ENCODE data around the gene NKIRAS1. TPM values are rescaled to one million over a fixed set of nuclear protein-coding genes. Genes with fewer than 3 reads are reported as not detected.

NKIRAS1 gene
- total and polyA plus RNA-seq, 2 experiments from 2014 or later, result 9.2 to 9.7 TPM

DNA sequence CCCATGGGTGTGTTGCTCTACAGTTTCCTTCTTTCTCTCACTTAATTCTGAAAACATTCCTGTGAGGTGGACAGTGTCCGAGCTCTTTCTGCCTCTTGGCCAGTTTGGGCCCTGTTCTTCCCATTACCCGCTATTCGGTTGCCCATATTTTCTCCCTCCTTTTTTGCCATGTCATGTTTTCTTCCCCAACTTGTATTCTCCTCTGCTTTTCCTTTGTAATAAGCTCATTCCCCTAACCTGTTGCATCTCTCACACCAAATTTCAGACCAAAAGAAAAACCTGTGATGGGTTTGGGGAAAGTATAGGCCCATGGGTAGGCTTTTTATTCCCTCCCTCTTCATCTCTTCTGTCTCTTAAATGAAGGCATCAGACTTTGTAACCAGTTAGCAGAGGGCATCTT is 30.5 kb downstream of the NKIRAS1 start:
- H3K9me3 Mint-ChIP-seq, result peaks cover 4% of the 10 kb centered on the region; the same call in 1 of the 3 replicates
- H3K27ac Mint-ChIP-seq, result peak overlapping the region; percentile 49
- Histone ChIP-seq H4K20me1 (replicated peaks; ENCODE audit: insufficient read depth) (peaks cover 11% of the 10 kb centered on the region), H3K4me2 (no peak overlapping the region), H3K27me3 (ENCODE audit: insufficient read depth) (no peaks in the 10 kb centered on the region), H2AFZ (no peak overlapping the region), H3K4me1 (ENCODE audit: insufficient read depth) (no peaks in the 10 kb centered on the region), H3K4me3 (no peak overlapping the region), H3K36me3 (ENCODE audit: insufficient read depth) (no peaks in the 10 kb centered on the region), H3F3A (replicated peaks; ENCODE audit: low read depth) (no peaks in the 10 kb centered on the region), H3K9me2 (ENCODE audit: insufficient read depth) (no peaks in the 10 kb centered on the region), H3K79me2 (replicated peaks; ENCODE audit: insufficient read depth) (peaks cover 41% of the 10 kb centered on the region), H3K27ac (ENCODE audit: low read depth) (0 out of 2 replicates have a peak overlapping the region, but pooled peaks have one; percentile 33)
- peaks cover 7% of the 10 kb centered on the region; the same call in 2 of the 3 replicates for H3K4me1 Mint-ChIP-seq
- TF ChIP-seq POLR2AphosphoS5 (IDR thresholded peaks at IDR 0.05; ENCODE audit: low read depth), result no peak
- TF ChIP-seq EZH2 (IDR thresholded peaks at IDR 0.05; ENCODE audit: low read depth, unreplicated experiment), result no peak
- no peak for TF ChIP-seq JUNB (IDR thresholded peaks at IDR 0.05; ENCODE audit: unreplicated experiment)
- no peak for TF ChIP-seq ETS1 (IDR thresholded peaks at IDR 0.05)
- no peak for TF ChIP-seq ZNF331 (CRISPR knock-in tag; IDR thresholded peaks at IDR 0.05; ENCODE audit: low read depth)
- TF ChIP-seq, protein P1, sequence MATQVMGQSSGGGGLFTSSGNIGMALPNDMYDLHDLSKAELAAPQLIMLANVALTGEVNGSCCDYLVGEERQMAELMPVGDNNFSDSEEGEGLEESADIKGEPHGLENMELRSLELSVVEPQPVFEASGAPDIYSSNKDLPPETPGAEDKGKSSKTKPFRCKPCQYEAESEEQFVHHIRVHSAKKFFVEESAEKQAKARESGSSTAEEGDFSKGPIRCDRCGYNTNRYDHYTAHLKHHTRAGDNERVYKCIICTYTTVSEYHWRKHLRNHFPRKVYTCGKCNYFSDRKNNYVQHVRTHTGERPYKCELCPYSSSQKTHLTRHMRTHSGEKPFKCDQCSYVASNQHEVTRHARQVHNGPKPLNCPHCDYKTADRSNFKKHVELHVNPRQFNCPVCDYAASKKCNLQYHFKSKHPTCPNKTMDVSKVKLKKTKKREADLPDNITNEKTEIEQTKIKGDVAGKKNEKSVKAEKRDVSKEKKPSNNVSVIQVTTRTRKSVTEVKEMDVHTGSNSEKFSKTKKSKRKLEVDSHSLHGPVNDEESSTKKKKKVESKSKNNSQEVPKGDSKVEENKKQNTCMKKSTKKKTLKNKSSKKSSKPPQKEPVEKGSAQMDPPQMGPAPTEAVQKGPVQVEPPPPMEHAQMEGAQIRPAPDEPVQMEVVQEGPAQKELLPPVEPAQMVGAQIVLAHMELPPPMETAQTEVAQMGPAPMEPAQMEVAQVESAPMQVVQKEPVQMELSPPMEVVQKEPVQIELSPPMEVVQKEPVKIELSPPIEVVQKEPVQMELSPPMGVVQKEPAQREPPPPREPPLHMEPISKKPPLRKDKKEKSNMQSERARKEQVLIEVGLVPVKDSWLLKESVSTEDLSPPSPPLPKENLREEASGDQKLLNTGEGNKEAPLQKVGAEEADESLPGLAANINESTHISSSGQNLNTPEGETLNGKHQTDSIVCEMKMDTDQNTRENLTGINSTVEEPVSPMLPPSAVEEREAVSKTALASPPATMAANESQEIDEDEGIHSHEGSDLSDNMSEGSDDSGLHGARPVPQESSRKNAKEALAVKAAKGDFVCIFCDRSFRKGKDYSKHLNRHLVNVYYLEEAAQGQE (IDR thresholded peaks at IDR 0.05; ENCODE audit: unreplicated experiment), result no peak
- no peak for TF ChIP-seq CTCF (conservative IDR thresholded peaks at IDR 0.05; ENCODE audit: low read depth in 2 of 2)
- no peak for TF ChIP-seq EZH2phosphoT487 (IDR thresholded peaks at IDR 0.05; ENCODE audit: unreplicated experiment)
- TF ChIP-seq CREB1 (CRISPR knock-in tag; IDR thresholded peaks at IDR 0.05; ENCODE audit: low read depth), result no peak
- TF ChIP-seq NANOG (IDR thresholded peaks at IDR 0.05; ENCODE audit: borderline replicate concordance), result no peak
- no peak for TF ChIP-seq STAT1 (IDR thresholded peaks at IDR 0.05; ENCODE audit: unreplicated experiment)
- no peak for TF ChIP-seq ZNF114 (CRISPR knock-in tag; IDR thresholded peaks at IDR 0.05)
- TF ChIP-seq, protein P2, sequence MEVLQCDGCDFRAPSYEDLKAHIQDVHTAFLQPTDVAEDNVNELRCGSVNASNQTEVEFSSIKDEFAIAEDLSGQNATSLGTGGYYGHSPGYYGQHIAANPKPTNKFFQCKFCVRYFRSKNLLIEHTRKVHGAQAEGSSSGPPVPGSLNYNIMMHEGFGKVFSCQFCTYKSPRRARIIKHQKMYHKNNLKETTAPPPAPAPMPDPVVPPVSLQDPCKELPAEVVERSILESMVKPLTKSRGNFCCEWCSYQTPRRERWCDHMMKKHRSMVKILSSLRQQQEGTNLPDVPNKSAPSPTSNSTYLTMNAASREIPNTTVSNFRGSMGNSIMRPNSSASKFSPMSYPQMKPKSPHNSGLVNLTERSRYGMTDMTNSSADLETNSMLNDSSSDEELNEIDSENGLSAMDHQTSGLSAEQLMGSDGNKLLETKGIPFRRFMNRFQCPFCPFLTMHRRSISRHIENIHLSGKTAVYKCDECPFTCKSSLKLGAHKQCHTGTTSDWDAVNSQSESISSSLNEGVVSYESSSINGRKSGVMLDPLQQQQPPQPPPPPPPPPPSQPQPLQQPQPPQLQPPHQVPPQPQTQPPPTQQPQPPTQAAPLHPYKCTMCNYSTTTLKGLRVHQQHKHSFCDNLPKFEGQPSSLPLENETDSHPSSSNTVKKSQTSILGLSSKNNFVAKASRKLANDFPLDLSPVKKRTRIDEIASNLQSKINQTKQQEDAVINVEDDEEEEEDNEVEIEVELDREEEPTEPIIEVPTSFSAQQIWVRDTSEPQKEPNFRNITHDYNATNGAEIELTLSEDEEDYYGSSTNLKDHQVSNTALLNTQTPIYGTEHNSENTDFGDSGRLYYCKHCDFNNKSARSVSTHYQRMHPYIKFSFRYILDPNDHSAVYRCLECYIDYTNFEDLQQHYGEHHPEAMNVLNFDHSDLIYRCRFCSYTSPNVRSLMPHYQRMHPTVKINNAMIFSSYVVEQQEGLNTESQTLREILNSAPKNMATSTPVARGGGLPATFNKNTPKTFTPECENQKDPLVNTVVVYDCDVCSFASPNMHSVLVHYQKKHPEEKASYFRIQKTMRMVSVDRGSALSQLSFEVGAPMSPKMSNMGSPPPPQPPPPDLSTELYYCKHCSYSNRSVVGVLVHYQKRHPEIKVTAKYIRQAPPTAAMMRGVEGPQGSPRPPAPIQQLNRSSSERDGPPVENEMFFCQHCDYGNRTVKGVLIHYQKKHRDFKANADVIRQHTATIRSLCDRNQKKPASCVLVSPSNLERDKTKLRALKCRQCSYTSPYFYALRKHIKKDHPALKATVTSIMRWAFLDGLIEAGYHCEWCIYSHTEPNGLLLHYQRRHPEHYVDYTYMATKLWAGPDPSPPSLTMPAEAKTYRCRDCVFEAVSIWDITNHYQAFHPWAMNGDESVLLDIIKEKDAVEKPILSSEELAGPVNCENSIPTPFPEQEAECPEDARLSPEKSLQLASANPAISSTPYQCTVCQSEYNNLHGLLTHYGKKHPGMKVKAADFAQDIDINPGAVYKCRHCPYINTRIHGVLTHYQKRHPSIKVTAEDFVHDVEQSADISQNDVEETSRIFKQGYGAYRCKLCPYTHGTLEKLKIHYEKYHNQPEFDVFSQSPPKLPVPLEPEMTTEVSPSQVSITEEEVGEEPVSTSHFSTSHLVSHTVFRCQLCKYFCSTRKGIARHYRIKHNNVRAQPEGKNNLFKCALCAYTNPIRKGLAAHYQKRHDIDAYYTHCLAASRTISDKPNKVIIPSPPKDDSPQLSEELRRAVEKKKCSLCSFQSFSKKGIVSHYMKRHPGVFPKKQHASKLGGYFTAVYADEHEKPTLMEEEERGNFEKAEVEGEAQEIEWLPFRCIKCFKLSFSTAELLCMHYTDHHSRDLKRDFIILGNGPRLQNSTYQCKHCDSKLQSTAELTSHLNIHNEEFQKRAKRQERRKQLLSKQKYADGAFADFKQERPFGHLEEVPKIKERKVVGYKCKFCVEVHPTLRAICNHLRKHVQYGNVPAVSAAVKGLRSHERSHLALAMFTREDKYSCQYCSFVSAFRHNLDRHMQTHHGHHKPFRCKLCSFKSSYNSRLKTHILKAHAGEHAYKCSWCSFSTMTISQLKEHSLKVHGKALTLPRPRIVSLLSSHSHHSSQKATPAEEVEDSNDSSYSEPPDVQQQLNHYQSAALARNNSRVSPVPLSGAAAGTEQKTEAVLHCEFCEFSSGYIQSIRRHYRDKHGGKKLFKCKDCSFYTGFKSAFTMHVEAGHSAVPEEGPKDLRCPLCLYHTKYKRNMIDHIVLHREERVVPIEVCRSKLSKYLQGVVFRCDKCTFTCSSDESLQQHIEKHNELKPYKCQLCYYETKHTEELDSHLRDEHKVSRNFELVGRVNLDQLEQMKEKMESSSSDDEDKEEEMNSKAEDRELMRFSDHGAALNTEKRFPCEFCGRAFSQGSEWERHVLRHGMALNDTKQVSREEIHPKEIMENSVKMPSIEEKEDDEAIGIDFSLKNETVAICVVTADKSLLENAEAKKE (CRISPR knock-in tag; IDR thresholded peaks at IDR 0.05), result no peak
- no peak for DNase-seq (ENCODE audit: low spot score)
- H3K4me3 Mint-ChIP-seq, result no peak overlapping the region
- ATAC-seq, result no peak
- H3K27me3 Mint-ChIP-seq (ENCODE audit: insufficient read depth, low read depth, poor library complexity), result peaks cover 3% of the 10 kb centered on the region
- peaks cover 29% of the 10 kb centered on the region for H3K36me3 Mint-ChIP-seq (ENCODE audit: low read depth)

Data from GM23338 (cell line).